GM10266 (cell line): ENCODE results near the gene MFAP4.
"Not testable (repeated sequence)": the region's sequence is repeated elsewhere in the genome, so short reads cannot be mapped to it uniquely, and the experiment has no call there.

ENCODE experiments used
- DNase-seq: peaks from one replicate; pipeline ENCODE4 v3.0.0; 2012; ENCODE audit errors: extremely low spot score
- CTCF ChIP-seq: IDR thresholded peaks from 2 replicates; pipeline ENCODE4 v1.5.1; 2012; ENCODE audit warnings: mild to moderate bottlenecking, low read depth; ENCODE audit not compliant: control insufficient read depth, insufficient read depth; ENCODE audit errors: missing control alignments

Gene MFAP4

GRCh38 chr17:19359151-19359550 is 27.8 kb downstream of the MFAP4 start:
- no peak for DNase-seq
- no peak for TF ChIP-seq CTCF

- TF ChIP-seq CTCF = no peak
- no peak for DNase-seq
Measured at GRCh38 chr17:19357761-19358160, 29.2 kb downstream of the MFAP4 start.

GRCh38 chr17:19357351-19357750 is 29.6 kb downstream of the MFAP4 start:
- DNase-seq = no peak
- TF ChIP-seq CTCF = no peak

GRCh38 chr17:19354748-19355147 is 32.2 kb downstream of the MFAP4 start:
- no peak for DNase-seq
- TF ChIP-seq CTCF = no peak

DNA sequence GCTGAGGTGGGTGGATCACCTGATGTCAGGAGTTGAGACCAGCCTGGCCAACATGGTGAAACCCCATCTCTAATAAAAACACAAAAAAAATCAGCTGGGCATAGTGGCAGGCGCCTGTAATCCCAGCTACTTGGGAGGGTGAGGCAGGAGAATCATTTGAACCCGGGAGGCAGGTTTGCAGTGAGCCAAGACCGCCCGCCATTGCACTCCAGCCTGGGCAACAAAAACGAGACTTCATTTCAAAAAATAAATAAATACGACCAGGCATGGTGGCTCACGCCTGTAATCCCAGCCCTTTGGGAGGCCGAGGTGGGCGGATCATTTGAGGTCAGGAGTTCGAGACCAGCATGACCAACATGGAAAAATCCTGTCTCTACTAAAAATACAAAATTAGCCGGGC is 33.6 kb downstream of the MFAP4 start:
- not testable (repeated sequence) for DNase-seq

- no peak for DNase-seq
- TF ChIP-seq CTCF = no peak
Measured at GRCh38 chr17:19348806-19349205, 38.2 kb downstream of the MFAP4 start.

DNA sequence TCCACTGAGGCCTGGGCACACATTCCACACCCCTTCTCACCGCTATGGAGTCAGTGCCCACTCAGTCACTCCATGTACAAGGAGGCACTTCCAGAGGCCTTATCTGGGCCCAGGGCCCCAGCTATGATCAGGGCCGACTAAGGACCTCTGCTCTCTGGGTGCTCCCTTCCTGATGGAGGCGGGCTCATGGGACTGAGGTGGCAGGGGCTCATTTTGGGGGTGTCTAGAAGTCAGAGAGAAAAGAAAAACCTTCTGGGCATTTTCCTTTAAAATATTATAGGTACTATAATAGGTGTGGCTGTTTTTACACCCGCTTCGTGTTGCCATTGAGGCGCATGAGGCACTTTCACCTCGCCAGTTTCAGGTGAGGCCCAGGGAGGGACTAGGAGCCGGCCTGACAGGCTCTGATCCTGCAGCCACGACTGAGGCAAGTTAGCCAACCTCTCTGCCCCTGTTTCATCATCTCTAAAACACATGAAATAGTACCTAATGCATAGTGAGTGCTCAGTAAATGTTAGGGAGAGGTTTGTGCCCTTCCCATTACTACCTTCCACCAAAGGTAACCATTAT is 38.8 kb downstream of the MFAP4 start:
- no peak for TF ChIP-seq CTCF
- DNase-seq = no peak
